NCI-H128 (cell line): ENCODE measurements around the gene LCLAT1.
"Not testable (repeated sequence)": the region's sequence is repeated elsewhere in the genome, so short reads cannot be mapped to it uniquely, and the experiment has no call there.

Experiments
- DNase-seq: peaks from one replicate; lab custom pipeline; 2025; ENCODE audit not compliant: unreplicated experiment; lab: John Stamatoyannopoulos, UW

Gene LCLAT1

DNA sequence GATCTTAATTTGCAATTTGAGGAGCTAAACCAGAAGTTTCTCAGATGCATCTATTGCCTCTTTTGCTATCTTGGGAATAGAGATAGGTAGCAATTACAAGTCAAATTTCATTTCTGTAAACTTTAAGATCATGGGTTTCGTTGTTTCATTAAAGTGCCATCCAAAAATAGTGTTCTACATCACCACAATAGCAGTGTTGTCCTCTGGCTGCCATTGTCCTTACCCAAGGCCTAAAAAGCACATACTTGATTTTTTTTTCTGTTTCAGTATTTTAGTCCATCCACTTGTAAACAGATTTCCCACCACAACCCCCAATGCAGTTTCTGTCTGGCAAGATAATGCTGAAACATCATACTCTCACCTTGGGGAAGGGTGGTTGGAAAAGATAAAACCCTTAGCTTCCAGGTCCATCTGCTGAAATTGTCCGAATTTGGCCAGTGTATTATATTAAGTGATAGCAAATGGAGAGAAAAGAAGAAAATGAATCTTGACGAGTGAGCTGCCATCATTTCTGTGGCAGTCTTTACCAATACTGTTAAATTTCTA is 136.2 kb downstream of the LCLAT1 start:
- DNase-seq: no peak

DNA sequence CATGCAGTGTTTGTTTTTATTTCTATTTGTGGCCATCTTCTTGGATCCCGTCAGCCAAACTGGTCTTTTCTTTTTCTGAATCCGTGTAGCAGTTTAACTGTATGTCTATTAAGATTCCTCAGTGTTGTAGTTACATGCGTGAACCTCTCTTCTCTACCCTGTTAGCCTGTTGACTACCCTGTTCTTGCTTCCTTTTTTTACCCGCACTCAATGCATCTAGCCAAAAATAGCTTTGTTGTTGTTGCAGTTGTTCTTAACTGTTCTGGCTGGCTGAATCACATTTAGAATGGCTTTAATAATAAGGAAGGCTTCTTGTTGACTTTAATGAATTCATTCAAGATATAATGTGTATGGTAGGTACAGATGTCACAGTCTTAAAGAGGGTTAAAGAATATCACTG is 137.1 kb downstream of the LCLAT1 start:
- DNase-seq: no peak

DNA sequence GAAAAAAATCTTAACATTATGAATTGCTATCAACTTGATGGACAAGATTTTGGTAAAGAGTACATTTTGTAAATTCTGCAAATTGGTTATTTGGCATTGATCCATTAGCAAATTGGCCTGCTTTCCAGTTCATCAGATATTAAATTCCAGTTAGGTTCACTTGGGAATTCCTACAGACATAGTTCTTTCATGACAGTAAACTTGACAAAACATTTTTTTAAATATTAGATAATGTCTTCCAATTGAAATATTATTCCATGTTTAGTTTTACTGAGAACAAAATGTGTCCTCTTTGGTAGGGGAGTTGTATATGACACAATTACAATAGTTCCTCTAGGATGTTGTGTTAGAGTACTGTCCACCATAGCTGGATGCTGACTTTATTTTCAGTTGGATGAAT is 141.9 kb downstream of the LCLAT1 start:
- DNase-seq: no peak

DNA sequence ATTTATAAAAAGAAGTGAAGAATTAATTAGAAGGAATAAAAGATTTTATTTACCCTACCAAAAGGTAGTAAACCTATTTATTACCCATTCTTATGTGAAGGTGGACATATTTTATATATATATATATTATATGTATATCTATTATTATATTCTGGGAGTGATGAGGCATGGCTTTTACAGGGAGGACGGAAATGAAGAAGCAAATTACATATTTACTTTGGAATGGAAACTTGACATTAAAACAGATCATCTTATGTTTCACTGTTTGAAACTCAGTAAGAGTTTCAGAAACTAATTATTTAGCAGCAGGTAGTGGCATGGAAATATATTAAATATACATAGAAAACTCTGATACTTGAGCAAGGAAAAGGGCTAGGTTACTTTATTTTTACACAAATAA is 143.4 kb downstream of the LCLAT1 start:
- no peak for DNase-seq

DNA sequence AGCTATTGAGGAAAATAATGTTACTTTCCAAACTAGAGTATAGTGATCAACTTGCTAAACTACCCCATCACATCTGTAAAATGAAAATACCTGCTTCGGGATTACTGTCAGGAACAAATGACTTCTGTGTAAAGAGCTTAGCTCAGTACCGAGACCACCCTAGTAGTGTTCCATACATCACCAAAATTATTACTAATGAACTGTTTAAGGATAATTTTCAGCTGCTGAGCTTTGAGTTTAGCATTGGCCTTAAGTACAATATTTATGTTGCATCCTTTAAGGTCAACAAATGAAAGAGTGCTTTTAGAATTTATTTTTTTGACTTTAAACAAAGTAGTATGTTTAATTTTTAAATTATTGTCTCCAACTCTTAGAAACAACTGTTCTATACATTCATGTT is 144.1 kb downstream of the LCLAT1 start:
- no peak for DNase-seq

DNA sequence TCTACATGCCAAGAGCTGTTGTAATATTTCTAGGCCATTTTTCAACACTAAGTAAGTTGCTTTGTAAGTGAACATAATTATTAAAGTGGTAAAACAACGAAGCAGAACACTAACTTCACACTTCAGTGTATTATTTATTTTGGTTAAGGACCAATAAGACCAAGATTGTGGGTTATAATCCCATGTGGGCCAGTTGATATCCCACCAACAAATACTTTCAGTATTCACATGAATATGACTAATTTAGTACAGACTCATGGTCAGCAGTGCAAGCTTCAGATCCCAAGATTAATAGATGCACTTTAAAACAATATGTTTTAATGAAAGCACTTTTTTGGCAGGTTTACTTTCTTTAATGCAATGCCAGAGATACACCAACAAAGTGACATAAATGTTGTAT is 154.3 kb downstream of the LCLAT1 start:
- DNase-seq: no peak

DNA sequence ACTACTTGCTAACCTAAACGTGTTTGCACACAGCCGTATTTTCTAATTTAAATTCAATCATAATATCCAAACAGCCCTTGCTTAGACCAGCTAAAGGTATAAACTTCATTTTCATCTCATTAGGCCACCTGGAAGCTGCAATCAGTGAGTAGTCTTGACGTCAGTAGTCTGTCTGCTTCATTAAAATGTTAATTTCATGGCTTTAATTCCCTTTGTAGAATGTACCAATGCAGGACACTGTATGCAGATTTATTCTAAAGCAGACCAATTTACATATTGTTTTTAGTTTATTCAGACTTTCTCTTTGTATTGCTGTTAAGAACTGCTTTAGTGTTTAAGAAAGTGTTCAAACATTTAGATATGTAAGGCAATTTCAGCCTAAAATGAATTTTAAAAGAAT is 158.2 kb downstream of the LCLAT1 start:
- no peak for DNase-seq

DNA sequence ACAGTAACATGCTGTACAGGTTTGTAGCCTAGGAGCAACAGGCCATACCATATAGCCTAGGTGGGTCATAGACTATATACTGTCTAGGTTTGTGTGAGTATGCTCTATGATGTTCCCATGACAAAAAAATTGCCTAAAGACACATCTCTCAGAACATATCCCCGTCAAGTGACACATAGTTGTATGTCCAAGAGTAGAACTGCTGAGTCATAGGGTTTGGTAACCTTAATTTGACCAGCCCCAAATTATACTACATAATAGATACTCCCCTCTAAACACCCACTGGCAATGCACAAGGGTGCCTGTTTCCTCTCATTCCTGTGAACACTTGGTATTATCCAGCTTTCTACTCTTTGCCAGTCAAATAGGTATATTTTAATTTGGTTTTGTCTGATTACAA is 161.6 kb downstream of the LCLAT1 start:
- DNase-seq: no peak

DNA sequence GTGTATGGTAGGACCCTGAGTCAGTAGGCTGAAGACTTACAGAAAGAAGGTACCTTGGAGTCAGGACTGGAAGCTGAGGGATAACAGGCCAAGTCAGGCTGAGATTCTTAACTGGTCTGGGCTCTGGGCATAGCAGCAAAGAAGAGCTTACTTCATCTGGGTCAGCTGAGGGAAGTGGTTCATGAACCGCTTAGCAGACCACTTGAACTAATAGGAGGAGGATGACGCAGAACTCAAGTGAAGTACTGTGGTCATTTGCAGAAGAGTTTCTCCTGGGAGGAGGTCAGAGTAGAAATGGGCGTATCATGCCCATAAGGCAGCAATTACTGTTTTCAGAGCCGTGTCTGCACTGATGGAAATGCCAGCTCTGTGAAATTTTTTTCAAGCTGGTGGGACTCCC is 164.5 kb downstream of the LCLAT1 start:
- no peak for DNase-seq

DNA sequence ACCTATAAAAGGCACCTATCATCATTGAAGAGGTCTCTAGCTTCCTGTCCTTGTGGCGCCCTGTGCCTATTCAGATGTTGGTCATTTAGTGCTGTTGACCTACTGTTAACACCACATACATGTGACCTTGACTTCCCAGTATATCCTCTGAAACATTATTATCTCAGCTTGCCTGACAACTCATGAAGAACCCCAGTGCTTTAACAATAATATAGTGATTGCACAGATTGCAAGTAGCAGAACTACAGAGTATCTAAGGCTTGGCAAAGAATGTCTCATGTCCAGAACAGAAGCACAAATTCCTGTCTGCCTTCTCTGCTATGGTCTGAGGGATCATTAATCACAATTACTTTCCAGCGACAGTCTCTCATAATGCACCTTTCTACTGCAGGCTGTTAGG is 165.3 kb downstream of the LCLAT1 start:
- no peak for DNase-seq

DNA sequence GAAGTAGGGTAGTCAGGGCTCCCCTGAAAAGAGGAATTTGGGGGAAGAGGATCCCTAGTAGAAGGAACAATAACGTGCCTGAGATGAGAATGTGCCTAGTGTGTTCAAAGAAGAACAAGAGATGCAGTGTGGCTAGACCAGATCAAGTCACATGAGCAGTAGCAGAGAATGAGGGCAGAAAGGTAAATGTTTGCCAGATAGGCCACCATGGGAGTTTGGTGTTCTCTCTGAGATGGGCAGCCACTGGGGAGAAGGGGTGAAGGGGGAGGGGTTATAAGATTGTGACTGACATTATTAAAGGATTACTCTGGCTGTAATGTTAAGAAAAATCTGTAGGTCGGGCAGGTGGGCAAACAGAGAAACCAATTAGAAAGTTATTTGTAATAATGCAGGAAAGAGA is 166.0 kb downstream of the LCLAT1 start:
- no peak for DNase-seq

DNA sequence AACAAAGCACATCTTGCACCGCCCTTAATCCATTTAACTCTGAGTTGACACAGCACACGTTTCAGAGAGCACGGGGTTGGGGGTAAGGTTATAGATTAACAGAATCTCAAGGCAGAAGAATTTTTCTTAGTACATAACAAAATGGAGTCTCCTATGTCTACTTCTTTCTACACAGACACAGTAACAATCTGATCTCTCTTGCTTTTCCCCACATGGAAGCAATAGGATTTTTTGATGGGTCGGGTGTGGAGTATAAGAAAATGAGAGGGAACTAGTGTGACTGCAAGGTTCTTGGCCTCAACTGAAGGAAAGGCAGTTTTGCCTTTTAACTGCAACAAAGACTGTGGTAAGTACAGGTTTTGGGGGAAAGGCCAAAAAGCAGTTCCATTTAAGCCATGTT is 167.2 kb downstream of the LCLAT1 start:
- not testable (repeated sequence) for DNase-seq

DNA sequence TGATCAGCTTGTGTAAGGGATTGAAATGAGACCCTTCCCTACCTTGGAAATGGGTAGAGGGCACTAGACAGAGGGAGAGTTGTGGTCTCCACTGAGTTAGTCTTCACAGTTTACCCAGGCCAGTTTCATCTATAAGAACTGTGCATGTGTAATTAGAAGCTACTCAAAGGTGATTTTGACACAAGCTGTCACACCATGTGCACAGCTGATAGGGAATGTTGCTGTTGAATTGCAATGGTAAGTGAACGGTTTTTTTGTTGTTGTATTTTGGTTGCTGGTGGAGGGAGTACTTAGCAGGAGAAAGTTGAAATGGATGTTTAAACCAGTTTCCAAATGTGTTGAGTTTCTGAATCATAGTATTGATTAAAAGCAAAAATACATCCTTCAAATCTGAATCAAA is 168.9 kb downstream of the LCLAT1 start:
- no peak for DNase-seq

DNA sequence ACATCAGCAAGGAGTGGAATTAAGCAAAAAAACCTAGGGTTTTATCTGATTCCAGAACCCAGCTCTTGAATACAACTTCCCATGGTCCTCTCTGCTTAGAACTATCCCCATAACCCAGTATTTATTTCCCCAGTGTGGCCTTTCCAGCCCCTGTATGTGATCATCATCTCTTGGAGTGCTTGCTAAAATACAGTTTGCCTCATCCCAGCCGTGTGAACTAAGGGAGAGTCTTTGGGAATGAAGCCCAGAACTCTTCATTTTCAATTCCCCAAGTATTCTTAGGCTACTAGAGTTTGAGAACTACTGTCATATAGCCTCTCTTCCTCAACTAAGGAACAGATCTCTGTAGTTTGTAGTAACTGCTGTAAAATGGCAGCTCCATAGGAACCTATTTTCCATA is 173.1 kb downstream of the LCLAT1 start:
- no peak for DNase-seq

DNA sequence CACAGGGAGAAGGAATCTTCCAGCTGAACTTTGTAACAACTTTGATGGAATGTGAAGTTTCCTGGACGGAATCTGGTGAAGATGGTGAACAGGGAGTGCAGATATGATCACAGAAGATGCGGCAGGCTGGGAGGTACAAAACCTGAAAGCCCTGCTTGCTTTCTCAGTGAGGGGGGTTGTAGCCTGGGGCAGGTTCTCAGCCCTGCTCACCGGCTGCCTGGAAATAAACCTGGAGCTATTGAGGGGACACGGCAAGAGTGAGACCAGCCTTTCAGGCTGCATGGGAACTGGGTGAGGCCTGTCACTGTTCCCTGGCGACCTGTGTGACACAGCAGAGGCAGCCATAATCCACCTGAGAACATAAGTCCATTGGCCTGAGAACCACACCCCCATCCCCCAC is 174.8 kb downstream of the LCLAT1 start:
- no peak for DNase-seq

DNA sequence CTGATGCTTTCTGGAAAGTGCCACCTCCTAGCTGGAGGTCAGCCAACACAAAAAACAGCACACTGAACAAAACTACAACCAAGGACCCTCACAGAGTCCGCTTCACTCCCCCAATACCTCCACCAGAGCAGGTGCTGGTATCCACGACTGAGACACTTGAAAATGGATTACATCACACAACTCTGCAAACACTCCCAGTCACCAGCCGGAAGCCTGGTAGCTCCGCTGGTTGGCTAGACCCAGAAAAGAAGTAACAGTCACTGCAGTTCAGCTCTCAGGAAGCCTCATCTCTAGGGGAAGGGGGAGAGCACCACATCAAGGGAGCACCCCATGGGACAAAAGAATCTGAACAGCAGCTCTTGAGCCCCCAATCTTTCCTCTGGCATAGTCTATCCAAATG is 175.4 kb downstream of the LCLAT1 start:
- DNase-seq: no peak

DNA sequence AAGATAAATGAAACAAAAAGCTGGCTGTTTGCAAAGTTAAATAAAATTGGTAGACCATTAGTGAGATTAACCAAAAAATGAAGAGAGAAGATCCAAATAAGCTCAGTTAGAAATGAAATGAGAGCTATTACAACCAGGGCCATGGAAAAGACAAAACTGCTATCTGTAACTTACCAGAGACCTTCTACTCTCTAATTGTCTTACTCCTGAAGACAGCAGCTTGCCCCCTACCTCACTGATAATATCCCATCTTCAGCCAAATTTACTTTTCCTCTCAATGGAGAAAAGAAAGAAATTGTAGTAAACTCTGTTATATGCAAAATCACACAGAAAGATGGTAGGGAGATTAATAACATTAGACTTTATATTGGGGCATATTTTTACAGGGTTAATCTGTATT is 178.2 kb downstream of the LCLAT1 start:
- DNase-seq: no peak

DNA sequence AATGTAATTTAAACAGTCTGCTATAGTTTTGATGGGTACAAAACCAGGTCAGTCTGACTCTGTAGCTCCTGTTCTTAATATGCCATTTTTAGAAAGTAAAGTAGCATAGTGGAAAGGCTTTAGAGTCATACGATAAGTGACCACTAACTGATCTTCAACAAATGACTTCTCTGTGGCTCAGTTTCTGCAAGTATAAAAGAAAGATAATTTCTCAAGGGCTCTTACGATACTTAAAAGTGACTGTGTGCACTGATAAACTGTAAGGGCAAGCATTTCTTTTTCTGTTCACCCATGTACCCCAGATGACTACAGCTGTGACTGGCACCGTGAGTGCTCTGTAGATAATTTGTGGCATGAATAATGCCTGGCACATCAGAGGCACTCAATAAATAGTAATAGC is 178.7 kb downstream of the LCLAT1 start:
- no peak for DNase-seq

DNA sequence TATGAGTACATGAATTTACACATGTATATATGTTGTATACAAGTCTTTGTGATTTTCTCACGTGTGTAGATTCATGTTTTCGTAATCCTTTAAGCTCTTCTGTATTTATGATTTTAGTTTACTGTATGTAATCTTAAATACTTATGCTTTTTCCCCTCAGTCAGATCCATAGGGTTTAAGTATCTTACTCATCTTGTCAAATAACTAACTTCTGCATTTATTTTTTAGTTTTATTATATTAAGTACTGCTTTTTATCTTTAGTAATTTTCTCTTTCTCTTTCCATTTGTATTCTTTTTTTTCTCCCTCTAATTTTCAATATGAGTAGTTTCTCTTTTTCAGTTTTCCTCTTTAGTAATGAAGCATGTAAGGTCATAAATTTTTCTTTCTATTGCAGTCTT is 179.4 kb downstream of the LCLAT1 start:
- no peak for DNase-seq

DNA sequence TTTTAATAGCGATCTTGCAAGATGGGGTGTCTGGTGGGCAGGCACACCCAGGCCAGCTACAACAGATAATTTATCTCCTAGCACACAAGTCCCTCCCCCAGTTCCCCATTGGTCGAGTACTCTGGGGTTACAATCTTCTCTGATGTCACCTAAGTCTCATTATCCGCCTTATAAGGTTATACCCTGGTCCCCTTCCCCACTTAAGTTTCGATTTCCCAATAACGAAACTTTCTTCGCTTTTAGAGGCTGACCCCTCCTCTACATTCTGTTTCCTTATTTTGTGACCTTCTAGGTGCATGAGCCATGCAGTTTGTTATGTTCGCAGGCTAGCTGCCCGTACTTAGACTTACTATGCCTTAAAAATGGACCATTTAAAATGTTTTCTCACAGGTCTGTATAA is 180.1 kb downstream of the LCLAT1 start:
- DNase-seq: no peak

DNA sequence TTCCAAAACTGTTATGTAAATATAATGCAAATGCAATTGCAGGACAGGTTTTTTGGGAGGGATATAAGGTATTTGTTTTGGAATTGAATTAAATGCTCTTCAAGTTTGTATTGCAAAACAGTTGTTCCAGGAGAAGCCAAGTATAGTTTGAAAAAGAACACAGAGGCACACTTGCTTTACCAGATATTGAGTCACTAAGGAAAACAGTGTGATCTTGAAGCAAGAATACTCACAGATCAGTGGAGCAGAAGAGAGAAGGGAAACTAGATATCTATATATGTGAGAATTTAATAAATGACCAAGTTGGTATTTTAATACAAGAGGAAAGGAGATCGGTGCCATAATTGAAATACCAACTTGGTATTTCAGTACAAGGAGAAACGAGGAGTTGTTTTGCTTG is 181.3 kb downstream of the LCLAT1 start:
- DNase-seq: no peak

DNA sequence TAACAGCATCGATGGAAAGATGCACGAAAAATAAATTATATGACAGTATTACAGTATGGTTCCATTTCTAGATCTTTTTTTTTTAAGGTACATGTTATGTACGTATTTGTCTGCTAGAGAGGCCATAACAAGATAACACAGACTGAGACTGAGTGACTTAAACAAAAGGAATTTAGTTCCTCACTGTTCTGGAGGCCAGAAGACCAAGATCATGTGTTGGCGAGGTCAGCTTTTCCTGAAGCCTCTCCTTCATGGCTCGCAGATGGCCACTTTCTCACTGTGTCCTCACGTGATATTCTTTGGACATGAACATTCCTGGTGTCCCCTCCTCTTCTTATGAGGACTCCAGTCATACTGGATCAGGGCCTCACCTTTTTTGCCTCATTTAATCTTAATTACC is 182.8 kb downstream of the LCLAT1 start:
- DNase-seq: no peak

DNA sequence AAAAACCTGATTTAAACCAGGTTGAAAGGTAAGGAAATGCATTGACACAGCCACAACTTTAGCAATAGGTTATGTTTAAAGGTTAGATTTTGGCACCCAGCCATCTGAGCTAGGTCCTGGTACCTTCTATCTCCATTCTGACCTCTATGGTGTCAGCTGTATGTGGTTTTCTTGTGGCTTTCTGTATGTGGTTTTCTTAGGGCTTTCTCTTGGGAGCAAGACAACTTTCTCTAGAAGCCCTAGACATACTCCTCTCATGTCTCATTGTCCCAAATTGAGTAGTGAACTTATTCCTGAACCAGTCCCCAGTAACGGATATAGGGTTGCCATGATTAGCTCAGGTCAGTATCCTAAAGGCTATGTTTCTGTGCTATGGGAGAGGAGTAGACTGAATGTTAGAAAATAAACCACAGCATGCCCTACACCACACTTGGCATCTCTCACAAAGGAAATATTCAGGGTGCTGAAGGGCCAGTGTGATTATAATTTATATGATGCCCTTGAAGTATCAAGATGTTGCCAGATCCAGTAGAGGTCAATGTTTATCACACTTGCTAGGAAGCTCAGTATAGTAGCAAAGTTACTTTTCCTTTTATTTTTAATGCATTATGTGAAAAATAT is 184.1 kb downstream of the LCLAT1 start:
- no peak for DNase-seq

DNA sequence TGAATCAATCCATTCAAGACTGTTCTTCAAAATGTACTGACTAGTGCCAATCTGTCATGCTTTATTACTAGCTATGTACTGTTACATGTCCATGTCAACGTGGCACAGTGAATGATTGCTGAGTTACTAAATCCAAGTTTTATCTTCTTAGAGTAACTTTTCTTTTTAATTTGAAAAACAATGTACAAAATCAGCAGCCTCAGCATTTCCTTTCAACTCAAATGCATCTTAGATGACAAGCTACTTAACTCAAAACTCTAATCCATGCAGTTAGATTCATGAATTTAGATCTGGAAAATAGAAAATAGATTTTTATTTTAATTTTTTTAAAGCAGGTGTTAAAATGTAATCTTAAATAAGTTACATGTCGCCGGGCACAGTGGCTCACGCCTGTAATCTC is 186.0 kb downstream of the LCLAT1 start:
- no peak for DNase-seq
